IPS-18c (cell line): Measurements from ENCODE around the gene SH3TC1.

Source experiments
- H3K4me3 ChIP-seq: 2 replicates; pipeline ENCODE4 v1.7.0; 2013; ENCODE audit warnings: low read depth, mild to moderate bottlenecking, low read length, moderate library complexity; ENCODE audit not compliant: insufficient read depth
- H3K9me3 ChIP-seq: one replicate; pipeline ENCODE4 v1.6.1; 2013; ENCODE audit warnings: mild to moderate bottlenecking, low read length, moderate library complexity; ENCODE audit not compliant: control insufficient read depth, insufficient read depth

The SH3TC1 gene

DNA sequence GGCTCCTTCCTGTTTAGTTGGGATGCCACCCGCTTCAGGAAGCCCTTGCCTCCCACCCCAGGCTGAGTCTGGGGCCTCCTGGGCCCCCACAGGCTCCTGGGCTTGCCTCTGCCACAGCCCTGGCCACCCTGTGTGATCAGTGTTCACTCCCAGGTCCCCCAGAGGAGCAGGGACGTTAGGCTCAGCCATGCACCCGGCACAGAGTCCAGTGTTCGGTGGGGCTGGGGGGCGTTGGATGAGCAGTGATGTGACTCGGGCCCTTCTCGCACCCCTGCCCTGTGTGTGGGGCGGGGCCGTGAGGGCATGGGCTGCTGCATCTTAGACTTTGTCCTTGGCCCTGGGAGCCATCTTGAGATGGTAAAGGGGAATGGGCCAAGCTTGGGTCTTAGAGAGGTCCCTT, 40.6 kb downstream of the SH3TC1 start:
- Histone ChIP-seq H3K4me3 (no peak overlapping the region), H3K9me3 (no peaks in the 10 kb centered on the region)

DNA sequence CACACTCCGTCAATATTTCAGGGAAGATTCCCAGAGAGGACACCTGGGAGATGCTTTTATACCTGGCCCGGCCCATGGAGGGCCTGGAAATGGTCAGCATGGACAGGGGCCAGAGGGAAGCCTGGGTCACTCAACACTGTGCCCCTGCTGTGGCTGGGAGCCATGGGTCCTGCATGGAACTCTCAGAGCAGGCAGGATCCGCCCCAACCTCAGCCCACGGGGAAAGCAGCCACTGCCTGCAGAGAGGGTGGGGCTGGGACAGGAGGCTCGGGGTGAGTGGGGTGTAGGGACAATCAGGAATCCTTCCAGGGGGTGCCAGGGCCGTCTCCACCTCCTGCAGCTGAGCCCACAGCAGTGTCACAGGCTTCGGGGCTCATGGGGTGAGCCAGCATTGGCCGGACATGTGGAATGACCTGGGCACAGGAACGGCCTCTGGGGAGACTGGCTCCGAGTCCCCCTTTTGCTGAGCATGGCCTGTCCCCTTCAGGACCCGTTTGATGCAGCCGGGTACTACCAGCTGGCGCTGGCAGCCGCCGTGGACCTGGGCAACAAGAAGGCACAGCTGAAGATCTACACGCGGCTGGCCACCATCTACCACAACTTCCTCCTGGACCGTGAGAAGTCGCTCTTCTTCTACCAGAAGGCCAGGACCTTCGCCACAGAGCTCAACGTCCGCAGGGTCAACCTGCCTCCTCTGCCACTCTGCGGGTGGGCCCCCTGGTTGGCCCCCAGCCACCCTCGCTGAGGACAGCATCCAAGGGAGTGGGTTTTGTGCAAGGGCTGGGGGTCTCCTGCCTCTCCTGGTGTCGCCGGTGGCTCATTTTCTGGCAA, 41.3 kb downstream of the SH3TC1 start:
- Histone ChIP-seq H3K9me3 (no peaks in the 10 kb centered on the region), H3K4me3 (no peak overlapping the region)

DNA sequence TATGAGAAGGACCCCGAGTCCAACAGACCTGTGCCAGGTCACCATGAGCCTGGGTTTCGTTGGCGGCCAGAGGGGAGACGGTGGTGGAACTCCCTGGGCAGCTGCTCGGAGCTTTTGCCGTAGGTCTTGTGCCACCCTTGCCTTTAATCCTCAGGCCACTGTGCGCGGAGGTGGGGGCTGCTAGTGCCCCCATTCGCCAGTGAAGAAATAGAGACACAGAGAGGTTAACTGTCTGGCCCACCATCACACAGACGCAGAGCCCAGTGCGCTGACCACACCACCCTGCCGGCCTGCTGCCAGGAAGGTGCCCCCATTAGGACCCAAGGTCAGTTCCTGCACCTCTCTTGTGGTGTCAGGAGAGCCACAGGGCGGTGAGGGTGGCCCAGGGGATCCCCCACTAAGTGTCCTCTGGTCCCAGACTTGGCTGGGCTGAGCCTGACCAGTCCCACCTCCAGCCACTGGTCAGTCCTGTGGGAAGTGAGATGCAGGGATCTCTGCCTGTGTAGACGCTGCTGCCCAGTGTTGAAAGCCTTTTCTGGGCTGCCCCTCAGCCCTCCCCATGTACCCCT, 42.2 kb downstream of the SH3TC1 start:
- H3K4me3 ChIP-seq, result no peak overlapping the region
- no peaks in the 10 kb centered on the region for H3K9me3 ChIP-seq

DNA sequence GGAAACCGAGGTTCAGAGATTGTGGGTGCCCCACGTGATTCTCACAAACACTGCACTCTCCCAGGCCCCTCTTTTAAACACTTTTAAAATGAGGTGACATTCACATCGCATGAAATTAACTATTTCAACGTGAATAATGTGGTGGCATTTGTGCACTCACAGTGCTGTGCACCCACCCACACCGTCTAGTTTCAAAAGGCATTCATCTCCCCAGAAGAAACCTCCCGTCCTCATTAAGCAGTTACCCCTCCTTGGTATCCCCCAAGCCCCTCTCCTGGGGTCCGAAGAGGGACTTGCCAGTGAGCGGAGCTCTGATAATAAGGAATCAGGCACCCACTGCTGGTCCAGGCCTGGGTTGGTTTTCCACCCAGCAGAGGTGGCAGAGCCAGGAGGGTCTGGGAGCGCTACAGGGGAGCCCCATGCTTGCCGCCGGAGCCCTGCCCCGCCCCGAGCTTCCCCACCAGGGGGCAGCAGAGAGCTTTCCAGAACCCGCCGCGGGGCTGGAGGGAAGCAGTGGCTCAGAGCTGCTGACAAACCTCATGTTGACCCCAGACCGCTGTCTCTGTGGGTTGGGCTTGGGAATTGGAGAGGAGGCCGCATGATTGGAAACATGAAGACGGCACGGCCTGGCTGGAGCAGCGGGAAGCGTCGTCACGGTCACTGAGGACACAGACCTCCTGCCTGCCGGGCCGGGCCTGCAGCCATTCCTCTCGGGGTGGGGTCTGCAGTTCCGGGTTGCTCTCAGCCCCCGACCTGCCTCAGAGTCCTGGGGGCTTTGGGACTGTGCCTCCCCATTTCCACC, 43.0 kb downstream of the SH3TC1 start:
- Histone ChIP-seq H3K9me3 (no peaks in the 10 kb centered on the region), H3K4me3 (no peak overlapping the region)

DNA sequence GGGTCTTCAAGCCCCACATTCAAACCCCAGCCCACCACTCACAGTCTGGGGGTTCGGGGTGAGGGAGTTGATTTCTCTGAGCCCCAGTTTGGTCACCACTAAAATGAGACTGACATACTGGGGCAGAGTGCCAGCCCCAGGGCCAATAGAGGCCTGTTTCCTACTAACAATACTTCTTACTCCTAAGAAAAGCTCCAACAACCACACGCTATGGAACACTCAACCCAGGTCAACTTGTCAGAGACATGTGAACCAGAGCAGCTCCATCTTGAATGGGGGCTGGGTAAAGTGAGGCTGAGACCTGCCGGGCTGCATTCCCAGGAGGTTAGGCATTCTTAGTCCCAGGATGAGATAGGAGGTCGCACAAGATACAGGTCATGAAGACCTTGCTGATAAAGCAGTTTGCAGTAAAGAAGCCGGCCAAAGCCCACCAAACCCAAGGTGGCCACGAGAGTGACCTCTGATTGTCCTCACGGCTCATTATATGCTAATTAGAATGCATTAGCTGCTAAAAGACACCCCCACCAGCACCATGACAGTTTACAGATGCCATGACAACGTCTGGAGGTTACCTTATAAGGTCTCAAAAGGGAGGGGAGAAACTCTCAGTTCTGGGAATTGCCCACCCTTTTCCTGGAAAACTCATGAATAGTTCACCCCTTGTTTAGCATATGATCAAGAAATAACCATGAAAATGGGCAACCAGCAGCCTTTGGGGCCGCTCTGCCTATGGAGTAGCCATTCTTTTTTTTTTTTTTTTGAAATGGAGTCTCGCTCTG, 43.9 kb downstream of the SH3TC1 start:
- no peaks in the 10 kb centered on the region for H3K9me3 ChIP-seq
- no peak overlapping the region for H3K4me3 ChIP-seq

DNA sequence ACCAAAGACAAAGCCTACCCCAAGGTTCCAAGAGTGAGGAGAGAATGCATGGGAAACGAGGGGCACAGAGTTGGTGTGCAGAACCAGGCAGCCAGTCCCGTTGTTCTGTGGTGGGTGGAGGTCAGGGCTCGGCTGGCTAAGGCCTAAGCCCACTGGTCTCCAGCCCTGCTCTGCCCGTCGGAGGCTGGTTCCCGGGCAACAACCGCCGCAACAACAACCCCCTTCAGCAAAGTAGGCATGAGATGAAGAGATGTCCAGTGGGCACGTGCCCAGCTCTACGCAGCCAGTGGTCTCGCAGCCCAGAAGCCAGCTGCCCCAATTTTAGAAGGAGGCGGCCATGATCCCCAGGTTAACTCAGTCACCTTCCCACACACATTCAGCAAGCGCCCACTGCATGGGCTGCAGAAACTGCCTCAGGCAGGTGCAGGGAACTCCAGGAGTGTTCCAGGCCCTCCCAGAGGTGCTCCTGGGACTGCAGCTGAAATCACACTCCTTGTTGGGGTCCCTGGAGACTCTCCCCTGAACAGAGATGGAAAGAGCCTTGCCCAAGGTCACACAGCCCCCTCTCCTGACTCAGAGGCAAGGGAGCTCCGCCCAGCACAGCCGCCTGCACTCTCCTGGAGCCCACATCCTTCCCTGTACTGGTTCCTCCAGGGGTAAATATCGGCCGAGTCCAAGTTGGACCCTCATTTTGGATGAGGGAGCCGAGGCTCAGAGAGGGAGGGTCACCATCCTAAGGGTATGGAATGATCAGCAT, 45.1 kb downstream of the SH3TC1 start:
- H3K9me3 ChIP-seq, result no peaks in the 10 kb centered on the region
- no peak overlapping the region for H3K4me3 ChIP-seq

DNA sequence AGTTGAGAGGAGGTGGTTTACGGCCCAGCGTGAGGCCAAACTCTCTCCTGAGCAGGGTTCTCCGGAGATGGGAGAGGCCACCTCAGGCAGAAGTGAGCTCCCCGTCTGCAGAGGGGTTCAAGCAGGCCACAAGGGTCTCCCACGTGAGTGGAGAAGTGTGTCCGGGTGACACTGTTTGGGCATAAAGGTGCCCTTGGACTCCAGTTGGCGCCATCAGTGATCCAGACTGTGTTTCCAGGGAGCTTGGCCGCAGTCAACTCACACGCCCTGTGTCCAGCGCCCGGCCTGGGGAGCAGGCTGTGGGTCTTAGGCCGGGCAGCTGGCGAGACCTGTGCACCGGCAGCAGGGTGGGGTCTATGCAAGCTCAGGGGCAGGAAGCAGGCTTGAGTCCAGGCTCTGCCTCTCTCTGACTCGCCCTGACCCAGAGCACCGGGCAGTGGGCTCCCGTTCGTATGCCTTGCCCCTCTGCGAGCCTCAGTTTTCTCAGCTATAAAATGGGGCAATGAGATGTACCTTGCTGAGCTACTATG, 45.9 kb downstream of the SH3TC1 start:
- Histone ChIP-seq H3K4me3 (no peak overlapping the region), H3K9me3 (no peaks in the 10 kb centered on the region)

DNA sequence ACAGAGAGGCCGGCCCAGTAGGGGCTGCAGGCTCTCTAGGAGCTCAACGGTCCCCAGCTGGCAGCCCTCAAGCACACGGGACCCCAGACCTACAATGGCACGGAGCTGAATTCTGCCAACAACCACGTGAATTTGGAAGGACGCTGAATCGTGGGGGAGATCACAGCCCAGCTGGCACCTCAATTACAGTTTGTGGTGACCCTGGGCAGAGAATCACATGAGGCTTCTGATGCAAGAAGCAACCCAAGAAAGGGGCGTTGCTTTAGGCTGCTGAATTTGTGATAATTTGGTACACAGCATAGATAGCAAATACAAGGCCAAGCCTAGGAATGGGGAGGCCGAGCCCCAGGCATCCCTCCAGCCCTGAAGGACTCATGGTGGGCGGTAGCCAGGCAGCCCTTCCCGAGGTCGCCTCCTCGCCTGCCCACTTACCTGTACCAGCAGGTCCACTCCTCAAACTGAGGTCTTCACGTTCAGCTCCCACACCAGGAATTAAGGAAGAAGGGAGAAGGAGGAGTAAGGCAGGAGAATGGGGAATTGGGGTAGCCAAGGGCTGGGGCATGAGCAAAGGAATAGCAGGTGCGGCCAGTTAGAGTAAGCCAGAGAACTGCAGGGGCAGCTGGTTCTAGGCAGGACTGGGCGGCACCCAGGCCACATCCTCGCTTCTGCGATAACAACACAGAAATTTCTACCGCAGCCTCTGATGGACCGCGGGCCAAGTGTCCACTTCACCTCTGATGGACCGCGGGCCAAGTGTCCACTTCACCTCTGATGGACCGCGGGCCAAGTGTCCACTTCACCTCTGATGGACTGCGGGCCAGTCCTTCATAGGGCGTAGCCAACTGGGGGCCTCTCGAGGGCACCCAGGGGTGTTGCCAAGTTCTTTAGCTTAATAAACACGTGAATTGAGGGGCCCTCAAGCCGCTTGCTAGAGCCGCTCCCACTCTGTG, 47.1 kb downstream of the SH3TC1 start:
- Histone ChIP-seq H3K4me3 (no peak overlapping the region), H3K9me3 (no peaks in the 10 kb centered on the region)

DNA sequence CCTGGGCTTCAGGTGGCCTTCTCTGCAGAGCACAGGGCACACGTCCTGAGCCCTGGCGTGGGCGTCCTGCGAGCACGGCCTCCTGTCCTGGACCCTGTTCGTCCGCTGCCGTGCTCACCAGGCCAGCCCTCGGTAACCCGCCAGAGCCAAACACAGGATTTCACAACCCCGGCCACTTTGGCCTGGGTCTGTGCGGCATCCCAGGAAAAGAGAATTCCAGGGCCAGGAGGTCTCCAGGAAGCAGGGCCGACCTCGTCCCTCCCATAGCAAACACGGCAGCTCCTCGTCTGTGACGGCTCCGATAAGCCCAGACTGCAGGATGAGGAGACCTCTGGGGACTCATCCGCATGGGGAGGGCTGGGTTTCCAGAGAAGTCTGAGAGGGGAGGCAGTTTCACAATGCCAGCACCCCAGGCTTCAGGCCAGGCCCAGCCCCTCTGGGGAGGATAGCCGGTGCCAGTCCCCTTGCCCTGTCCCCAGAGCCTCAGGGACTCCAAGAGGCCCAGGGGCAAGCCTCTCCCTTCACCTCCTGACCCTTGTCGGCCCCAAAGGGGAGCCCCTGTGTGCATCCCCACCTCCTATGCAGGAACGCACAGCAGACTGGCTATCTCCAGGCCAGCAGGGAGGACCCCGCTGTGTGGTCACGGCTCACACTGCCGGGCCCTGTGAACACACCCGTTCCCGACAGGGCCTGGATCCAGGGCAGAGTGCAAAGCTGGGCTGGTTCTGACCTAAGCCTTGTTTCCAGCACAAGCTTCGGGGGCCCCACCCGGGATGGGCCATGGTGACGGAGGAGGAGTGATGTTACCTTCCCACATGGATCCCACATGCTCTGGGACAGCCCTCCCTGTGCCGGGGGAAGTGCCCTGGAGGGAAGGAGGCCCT, 48.2 kb downstream of the SH3TC1 start:
- Histone ChIP-seq H3K9me3 (no peaks in the 10 kb centered on the region), H3K4me3 (no peak overlapping the region)

DNA sequence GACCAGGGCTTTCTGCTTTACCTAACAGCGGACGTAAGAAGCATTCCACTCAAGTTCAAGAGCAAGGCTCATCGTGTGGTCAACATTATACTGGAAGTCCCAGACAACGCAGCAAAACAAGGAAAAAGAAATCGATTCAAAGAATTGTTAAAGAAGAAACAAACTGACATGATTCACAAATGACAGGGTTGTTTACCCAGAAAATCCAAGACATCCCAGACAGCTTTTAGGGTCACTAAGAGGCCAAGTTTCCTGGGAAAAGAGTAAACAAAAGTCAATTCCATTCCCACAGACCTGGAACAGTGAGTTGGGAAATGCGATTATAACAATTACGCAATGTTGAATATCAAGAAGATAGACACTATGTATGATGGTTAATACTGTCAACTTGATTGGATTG, 49.0 kb downstream of the SH3TC1 start:
- Histone ChIP-seq H3K9me3 (no peaks in the 10 kb centered on the region), H3K4me3 (no peak overlapping the region)

DNA sequence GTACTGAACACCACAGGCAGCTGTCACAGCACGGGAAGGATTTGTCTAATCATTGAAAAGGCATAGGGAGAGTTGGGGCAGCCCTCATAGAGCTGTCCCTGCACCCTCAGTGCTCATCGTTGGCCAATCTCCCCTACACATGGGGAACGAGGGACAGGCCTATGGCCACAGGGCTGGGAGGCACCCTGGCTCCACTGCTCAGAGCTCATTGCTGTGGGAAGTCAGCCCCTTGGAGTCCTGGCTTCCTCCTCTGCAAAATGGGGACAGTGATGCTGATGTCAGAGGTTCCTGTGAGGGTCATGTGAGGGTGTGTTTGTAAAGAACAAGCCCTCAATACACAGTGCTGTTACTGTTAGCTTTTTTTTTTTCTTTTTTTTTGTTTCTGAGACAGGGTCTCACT, 51.1 kb downstream of the SH3TC1 start:
- H3K9me3 ChIP-seq, result no peaks in the 10 kb centered on the region
- H3K4me3 ChIP-seq, result no peak overlapping the region

DNA sequence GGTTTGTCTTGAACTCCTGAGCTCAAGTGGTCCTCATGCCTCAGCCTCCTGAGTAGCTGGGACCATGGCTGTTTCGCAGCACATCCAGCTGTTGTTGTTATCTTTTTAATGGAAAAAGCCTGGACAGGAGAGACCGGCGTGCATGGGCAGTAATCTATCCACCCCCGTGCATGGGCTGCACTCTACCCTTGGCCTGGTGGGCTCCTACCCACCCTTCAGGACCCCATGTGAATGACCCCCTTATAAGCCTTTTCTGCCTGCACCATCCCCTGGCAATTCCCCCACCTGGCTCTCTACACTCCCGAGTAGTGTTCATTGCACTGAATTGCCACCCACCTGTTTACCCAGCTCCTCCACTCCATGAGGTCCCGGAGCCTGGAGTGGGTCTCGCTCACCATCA, 51.5 kb downstream of the SH3TC1 start:
- no peaks in the 10 kb centered on the region for H3K9me3 ChIP-seq
- H3K4me3 ChIP-seq, result no peak overlapping the region

DNA sequence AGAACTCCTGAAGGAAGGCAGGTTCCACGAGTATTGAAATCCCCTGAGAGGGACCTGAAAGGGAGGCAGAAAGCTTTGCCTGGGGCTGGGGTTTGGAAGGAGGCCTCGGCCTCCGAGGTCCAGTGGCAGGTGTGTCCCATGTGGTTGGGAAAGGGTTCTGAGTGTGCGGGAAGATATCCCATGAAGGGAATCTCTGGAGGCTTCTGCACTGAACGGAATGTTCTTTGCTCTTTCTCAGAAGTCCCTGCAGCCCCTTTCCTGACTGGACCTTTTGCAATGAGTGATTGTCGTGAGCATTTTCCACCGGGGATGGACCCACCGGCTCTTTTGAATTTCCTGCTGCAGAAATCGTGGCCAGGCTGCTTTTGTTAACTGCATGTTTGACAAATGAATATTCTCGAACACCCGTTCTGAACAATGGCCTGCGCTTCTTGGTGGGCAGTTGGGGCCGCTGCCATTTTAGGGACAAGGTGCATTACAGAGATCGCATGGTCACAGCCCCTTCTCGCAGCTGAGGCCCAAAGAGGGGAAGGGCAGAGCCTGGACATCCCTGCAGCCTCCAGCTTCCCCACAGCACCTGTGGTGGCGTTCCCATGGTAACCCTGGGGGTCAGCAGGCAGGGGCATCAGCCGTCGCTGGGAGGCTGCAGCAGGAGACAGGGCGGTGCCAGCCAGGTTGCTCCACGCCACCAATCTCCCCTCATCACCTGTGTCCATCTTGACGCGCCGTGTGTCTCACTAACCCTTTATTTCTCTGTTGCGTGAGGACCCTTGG, 52.2 kb downstream of the SH3TC1 start:
- H3K9me3 ChIP-seq, result no peaks in the 10 kb centered on the region
- H3K4me3 ChIP-seq, result no peak overlapping the region
